Bronchial epithelial cell (primary cell): Measurements from ENCODE around the gene CEBPG. TPM values are rescaled to one million over a fixed set of nuclear protein-coding genes. Genes with fewer than 3 reads are reported as not detected.

Experiments
- DNase-seq: peaks from one replicate; pipeline ENCODE4 v3.0.0-alpha.2; 2010; ENCODE audit warnings: low read depth
- FAIRE-seq: peaks from 2 replicates; lab custom pipeline; 2011; peaks lifted over from hg19 to GRCh38; lab: Jason Lieb, UNC
- H3K27me3 ChIP-seq: 2 replicates; pipeline ENCODE4 v1.5.1; 2011; ENCODE audit warnings: low read length; ENCODE audit not compliant: control insufficient read depth, insufficient read depth
- H3K36me3 ChIP-seq: 2 replicates; pipeline ENCODE4 v1.5.1; 2011; ENCODE audit warnings: low read length; ENCODE audit not compliant: control insufficient read depth, insufficient read depth
- H3K4me3 ChIP-seq: 2 replicates; pipeline ENCODE4 v1.5.1; 2011; ENCODE audit warnings: mild to moderate bottlenecking, low read depth, low read length, control low read depth
- total RNA-seq: library from RNA; depleted of rRNA; stranded (reverse); fragments of >200 nt; gene quantifications from 2 replicates; pipeline ENCODE4 v1.2.1, GENCODE V29; 2014
- TF ChIP-seq, protein P1 (sequence below): IDR thresholded peaks from 2 replicates; pipeline ENCODE4 v1.5.1; 2011; ENCODE audit warnings: mild to moderate bottlenecking, moderate library complexity, low read length, control low read depth, inconsistent platforms; ENCODE audit not compliant: insufficient read depth, severe bottlenecking

The CEBPG gene
- total RNA-seq, 1 donor from 2014 or later = 128 TPM

GRCh38 chr19:33394006-33394722 lies 20.7 kb downstream of the CEBPG start:
- Histone ChIP-seq H3K27me3 (no peaks in the 10 kb centered on the region), H3K4me3 (no peak overlapping the region), H3K36me3 (no peaks in the 10 kb centered on the region)
- TF ChIP-seq, protein P1, sequence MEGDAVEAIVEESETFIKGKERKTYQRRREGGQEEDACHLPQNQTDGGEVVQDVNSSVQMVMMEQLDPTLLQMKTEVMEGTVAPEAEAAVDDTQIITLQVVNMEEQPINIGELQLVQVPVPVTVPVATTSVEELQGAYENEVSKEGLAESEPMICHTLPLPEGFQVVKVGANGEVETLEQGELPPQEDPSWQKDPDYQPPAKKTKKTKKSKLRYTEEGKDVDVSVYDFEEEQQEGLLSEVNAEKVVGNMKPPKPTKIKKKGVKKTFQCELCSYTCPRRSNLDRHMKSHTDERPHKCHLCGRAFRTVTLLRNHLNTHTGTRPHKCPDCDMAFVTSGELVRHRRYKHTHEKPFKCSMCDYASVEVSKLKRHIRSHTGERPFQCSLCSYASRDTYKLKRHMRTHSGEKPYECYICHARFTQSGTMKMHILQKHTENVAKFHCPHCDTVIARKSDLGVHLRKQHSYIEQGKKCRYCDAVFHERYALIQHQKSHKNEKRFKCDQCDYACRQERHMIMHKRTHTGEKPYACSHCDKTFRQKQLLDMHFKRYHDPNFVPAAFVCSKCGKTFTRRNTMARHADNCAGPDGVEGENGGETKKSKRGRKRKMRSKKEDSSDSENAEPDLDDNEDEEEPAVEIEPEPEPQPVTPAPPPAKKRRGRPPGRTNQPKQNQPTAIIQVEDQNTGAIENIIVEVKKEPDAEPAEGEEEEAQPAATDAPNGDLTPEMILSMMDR = no peak
- DNase-seq = peak; percentile 41
- FAIRE-seq = no peak

GRCh38 chr19:33394723-33395560 lies 21.4 kb downstream of the CEBPG start:
- DNase-seq = no peak
- no peak overlapping the region for H3K4me3 ChIP-seq
- no peaks in the 10 kb centered on the region for H3K27me3 ChIP-seq
- TF ChIP-seq, protein P1 = no peak
- no peaks in the 10 kb centered on the region for H3K36me3 ChIP-seq
- FAIRE-seq = no peak

DNA sequence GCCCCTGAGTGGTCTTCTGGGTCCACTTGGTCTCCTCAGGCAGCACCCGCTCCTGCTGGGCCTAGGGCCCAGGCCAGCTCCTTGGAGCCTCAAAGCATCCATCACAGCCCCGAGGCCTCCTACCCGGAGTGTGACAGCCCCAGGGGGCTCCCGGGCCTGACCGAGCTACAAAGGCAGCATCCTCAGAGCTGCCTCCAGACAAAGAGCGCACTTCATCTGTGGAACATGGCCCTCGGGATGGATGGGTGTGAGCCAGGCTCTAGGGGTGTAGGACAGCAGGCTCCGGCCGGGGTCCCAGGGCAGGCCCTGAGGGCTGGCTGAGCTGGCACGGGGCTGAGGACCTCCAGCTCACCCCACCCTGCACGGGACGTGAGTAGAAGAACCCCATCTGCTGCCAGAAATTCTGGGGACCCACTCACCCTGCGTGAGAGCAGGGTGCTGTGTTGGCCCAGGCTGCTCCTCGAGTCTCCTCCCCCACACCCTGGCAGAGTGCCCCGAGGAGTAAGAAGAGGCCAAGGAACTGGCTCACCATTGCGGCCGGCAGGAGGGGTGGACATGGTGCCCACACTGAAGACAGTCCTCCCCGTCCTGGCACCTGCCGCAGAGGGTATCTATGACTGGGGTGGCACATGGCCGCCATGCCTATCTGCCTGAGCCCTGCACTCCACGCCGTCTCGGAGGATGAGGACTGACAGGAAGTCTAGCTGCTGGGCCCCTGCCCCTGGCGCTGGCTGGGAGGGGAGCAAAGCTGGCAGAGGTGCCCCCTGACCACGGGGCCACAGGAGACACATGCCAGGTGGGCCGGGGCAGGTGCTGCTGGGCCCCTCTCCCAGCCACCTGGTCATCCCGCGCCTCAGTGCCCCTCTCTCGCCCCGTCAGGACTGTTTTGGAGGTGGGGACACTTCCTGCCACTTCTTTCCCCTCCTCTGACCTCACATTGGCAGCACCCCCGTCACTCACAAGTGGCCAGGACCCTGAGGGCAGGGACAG lies 22.3 kb downstream of the CEBPG start:
- TF ChIP-seq, protein P1 = no peak
- DNase-seq (no peak), FAIRE-seq (no peak)
- Histone ChIP-seq H3K4me3 (no peak overlapping the region), H3K27me3 (no peaks in the 10 kb centered on the region), H3K36me3 (no peaks in the 10 kb centered on the region)

- DNase-seq (no peak), FAIRE-seq (no peak)
- Histone ChIP-seq H3K27me3 (no peaks in the 10 kb centered on the region), H3K4me3 (no peak overlapping the region), H3K36me3 (no peaks in the 10 kb centered on the region)
- TF ChIP-seq, protein P1 = no peak
Observed at GRCh38 chr19:33396701-33397535, 23.4 kb downstream of the CEBPG start.
